Activated CD4-positive, alpha-beta T cell treated with anti-CD3 and anti-CD28 coated beads, Interleukin-2, amount 10 ng/mL, durations not matched to agents 7 days and 5 days (primary cell): ENCODE data around the gene TFCP2L1. TPM values are rescaled to one million over a fixed set of nuclear protein-coding genes. Genes with fewer than 3 reads are reported as not detected.
A peak's percentile ranks its signal among the peaks of the same experiment; 100 is the strongest.

Source experiments
- CTCF ChIA-PET: fragments of 350-600 bp; sonication (Branson Sonifier 250); formaldehyde crosslinking; loops from one replicate; lab custom pipeline; 2021; ENCODE audit warnings: antibody characterized with exemption; lab: Charles Lee
- POLR2A ChIA-PET: fragments of 350-600 bp; sonication (Branson Sonifier 250); formaldehyde crosslinking; loops from one replicate; lab custom pipeline; 2021; ENCODE audit warnings: antibody characterized with exemption; lab: Charles Lee
- DNase-seq: peaks from one replicate; pipeline ENCODE4 v3.0.0-alpha.2; 2020
- H3K27ac Mint-ChIP-seq: one replicate; pipeline ENCODE4 v1.8.0; 2021; ENCODE audit warnings: mild to moderate bottlenecking, moderate library complexity, mixed read lengths
- H3K27me3 Mint-ChIP-seq: one replicate; pipeline ENCODE4 v1.8.0; 2021; ENCODE audit warnings: mixed read lengths
- H3K36me3 Mint-ChIP-seq: one replicate; pipeline ENCODE4 v1.8.0; 2021; ENCODE audit warnings: low read depth, mixed read lengths
- H3K4me1 Mint-ChIP-seq: one replicate; pipeline ENCODE4 v1.8.0; 2021; ENCODE audit warnings: mixed read lengths
- H3K4me3 Mint-ChIP-seq: one replicate; pipeline ENCODE4 v1.8.0; 2021; ENCODE audit warnings: mild to moderate bottlenecking, moderate library complexity, mixed read lengths
- H3K9me3 Mint-ChIP-seq: one replicate; pipeline ENCODE4 v1.8.0; 2021; ENCODE audit warnings: mixed read lengths
- total RNA-seq, 2 experiments: library from RNA; stranded (reverse); gene quantifications; one replicate each; pipeline ENCODE4 v1.2.3, GENCODE V29; 2021

Gene TFCP2L1
- total RNA-seq, 2 experiments from 2014 or later = 0.02 TPM

DNA sequence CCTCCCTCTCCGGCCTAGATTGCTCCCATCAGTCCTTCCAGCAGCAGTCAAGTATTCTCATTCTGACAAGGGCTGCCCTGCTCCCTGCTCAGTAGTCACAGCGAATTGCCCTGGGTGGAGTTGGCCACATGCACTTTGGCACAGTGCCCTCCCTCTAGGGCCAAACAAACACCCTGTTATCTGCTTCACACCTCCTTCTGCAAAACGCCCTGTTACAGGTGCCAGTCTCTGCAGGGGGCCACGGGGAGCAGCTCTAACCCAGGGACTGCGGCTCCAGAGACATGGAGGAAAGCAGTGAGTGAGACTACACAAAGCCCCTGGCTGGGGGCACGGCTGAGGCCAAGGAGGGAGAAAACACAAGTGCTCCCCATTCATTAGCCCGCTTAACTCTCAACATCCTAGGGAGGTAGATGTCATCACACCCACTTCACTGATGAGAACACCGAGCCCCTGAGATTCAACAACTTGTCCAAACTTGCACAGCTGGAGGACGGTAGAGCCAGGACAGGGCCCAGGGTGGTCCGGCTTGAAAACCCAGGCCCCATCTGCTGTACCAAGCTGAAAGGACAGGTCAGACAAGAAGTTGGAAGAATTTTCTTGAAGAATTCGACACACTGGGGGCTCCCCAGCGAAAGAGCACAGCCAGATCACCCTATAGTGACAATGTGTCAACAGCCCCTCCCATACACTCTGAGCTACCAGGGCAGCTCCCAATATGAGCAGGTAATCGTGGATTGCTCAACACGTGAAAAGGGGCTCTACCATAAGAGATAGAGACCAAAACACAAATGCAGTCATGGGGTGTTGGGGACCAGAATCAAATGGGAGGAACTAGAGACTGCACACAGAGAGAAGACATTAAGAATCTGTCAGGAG lies 8.7 kb upstream of the TFCP2L1 start:
- ChIA-PET POLR2A (no interaction called here), CTCF (no interaction called here)
- no peaks in the 10 kb centered on the region for H3K9me3 Mint-ChIP-seq
- no peaks in the 10 kb centered on the region for H3K4me1 Mint-ChIP-seq
- no peak overlapping the region for H3K4me3 Mint-ChIP-seq
- H3K27me3 Mint-ChIP-seq = peaks cover 3% of the 10 kb centered on the region
- no peak for DNase-seq
- H3K27ac Mint-ChIP-seq = no peak overlapping the region
- H3K36me3 Mint-ChIP-seq = no peaks in the 10 kb centered on the region

DNA sequence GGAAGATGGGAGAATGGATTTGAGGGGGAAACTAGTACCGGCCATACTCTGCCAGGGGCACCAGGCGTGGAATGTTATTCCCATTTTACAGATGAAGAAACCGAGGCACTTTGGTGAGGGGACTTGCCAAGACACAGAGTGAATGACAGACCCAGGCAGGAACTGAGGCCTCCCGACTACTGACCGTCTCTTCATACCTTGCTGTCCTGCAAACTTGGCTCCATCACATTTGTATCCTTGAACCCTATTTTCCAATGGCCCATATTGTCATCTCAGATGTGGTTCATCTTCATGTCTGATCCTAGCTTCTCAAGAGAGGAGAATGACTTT lies 6.2 kb upstream of the TFCP2L1 start:
- Mint-ChIP-seq H3K4me3 (no peak overlapping the region), H3K4me1 (no peaks in the 10 kb centered on the region), H3K27me3 (peaks cover 12% of the 10 kb centered on the region), H3K9me3 (no peaks in the 10 kb centered on the region), H3K36me3 (no peaks in the 10 kb centered on the region), H3K27ac (no peak overlapping the region)
- ChIA-PET POLR2A (no interaction called here), CTCF (no interaction called here)
- DNase-seq = no peak

DNA sequence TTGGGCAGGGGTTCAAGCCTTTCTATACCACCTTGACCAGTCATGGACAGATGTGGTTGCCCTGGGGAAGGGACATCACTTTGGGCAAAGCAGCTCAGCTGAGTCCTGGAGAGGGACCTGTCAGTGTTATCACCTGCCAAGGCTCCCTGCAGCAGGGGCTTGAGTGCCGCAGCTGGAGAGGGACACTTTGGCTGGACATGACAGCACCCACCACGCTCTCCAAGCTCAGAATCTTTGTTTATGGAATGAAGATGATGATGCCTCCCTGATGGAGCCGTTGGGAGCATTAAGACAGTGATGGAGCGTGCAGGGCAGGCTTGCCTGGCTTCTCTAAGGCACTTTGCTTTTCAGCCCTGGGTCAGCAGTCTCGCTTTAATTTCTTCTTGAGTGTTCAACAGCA lies 4.3 kb upstream of the TFCP2L1 start:
- Mint-ChIP-seq H3K9me3 (no peaks in the 10 kb centered on the region), H3K36me3 (no peaks in the 10 kb centered on the region), H3K4me3 (no peak overlapping the region), H3K27me3 (peaks cover 22% of the 10 kb centered on the region), H3K4me1 (peaks cover 3% of the 10 kb centered on the region), H3K27ac (no peak overlapping the region)
- no peak for DNase-seq
- POLR2A ChIA-PET = no interaction called here
- CTCF ChIA-PET = interaction anchor here (1.3 kb wide), 1 partner anchor 9 kb away, joined by 3 read pairs; no protein-coding TSS in a partner anchor

DNA sequence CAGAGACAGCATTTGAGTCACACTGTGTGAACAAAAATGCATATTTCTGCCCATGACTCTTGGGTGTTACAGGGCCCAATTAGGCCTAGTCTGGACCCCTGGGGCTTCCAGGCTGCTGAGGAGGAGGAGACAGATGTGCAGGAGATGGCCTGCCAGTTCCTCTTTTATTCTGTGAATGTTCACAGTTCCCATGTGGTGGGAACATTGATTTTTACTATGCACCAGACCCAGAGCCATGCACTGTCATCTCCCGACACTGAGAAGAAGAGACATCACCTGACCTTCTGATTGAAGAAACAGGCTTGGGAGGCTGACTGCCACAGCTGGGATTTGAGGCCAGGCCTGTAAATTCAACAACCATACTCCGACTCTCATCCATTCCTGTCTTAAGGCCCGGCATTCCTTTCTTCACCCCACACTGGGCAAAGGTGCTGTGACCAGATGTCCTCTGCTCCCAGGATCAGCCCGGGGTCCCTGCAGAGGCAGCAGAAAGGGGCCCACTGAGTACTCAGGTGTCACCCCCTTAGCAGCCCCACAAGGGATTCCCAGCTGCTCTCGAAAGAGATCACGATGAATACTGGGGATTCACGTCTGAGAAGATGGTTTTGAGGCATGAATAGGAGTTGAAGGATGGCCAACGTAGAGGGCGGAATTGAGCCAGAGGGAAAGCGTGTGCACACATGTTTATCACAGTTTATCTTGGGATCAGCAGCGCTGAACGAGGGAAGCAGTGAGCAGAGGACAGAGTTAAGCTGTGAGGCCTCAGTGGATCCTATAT lies 3.6 kb upstream of the TFCP2L1 start:
- peaks cover 6% of the 10 kb centered on the region for H3K4me1 Mint-ChIP-seq
- ChIA-PET POLR2A (no interaction called here), CTCF (interaction anchor here (1.3 kb wide), 1 partner anchor 9 kb away, joined by 3 read pairs; no protein-coding TSS in a partner anchor)
- no peak overlapping the region for H3K27ac Mint-ChIP-seq
- no peak for DNase-seq
- no peak overlapping the region for H3K4me3 Mint-ChIP-seq
- no peaks in the 10 kb centered on the region for H3K9me3 Mint-ChIP-seq
- H3K27me3 Mint-ChIP-seq = peaks cover 28% of the 10 kb centered on the region
- H3K36me3 Mint-ChIP-seq = no peaks in the 10 kb centered on the region

DNA sequence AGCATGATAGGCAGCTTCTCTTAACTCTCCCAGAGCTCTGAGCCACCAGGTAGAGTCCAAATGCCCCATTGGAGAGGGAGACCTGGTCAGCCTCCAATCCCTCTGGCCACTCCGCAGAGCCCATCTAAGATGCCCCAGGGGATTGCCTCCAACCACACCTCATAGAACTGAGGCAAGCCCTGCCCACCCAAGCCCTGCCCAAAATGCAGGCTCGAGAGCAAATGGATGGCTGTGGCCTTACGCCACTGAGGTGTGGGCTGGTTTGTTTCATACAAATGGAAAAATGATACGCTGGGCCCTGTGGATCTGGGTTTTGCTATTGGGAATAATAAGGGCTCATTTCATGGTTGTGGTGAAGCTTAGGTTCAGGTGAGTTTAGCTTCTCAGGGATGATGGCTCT lies 3.0 kb upstream of the TFCP2L1 start:
- H3K36me3 Mint-ChIP-seq = no peaks in the 10 kb centered on the region
- peaks cover 6% of the 10 kb centered on the region for H3K4me1 Mint-ChIP-seq
- CTCF ChIA-PET = no interaction called here
- peaks cover 35% of the 10 kb centered on the region for H3K27me3 Mint-ChIP-seq
- no peak overlapping the region for H3K27ac Mint-ChIP-seq
- DNase-seq = no peak
- no peaks in the 10 kb centered on the region for H3K9me3 Mint-ChIP-seq
- POLR2A ChIA-PET = no interaction called here
- H3K4me3 Mint-ChIP-seq = no peak overlapping the region

DNA sequence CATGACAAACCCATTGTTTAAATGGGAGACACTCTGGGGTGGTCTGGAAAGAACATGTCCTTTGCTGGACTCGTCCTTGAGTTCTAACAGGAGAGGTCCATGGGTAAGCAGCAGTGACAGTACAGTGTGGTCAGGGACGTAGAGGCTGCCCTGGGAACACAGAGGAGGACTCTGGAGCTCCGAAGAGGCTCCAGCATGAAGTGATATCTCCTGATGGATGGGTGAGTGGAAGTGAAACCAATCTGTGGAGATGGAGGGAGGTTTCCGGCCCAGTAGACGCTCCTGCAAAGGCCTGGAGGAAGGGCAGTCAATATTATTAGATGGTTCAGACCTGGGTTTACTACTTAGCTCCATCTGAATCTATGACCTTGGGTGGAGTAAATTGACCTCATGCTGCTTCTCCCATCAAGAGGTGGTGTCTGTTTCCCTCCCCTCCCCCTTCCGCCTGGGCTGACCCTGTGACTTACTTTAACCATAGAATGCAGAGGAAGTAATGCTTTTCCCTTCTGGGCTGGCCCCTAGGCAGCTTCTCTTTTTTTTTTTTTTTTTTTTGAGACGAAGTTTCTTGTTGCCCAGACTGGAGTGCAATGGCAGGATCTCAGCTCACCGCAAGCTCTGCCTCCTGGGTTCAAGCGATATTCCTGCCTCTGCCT lies 2.3 kb upstream of the TFCP2L1 start:
- H3K4me1 Mint-ChIP-seq = peaks cover 6% of the 10 kb centered on the region
- no peak overlapping the region for H3K4me3 Mint-ChIP-seq
- no peaks in the 10 kb centered on the region for H3K36me3 Mint-ChIP-seq
- CTCF ChIA-PET = no interaction called here
- H3K27me3 Mint-ChIP-seq = peaks cover 42% of the 10 kb centered on the region
- POLR2A ChIA-PET = no interaction called here
- no peak overlapping the region for H3K27ac Mint-ChIP-seq
- no peaks in the 10 kb centered on the region for H3K9me3 Mint-ChIP-seq
- no peak for DNase-seq

DNA sequence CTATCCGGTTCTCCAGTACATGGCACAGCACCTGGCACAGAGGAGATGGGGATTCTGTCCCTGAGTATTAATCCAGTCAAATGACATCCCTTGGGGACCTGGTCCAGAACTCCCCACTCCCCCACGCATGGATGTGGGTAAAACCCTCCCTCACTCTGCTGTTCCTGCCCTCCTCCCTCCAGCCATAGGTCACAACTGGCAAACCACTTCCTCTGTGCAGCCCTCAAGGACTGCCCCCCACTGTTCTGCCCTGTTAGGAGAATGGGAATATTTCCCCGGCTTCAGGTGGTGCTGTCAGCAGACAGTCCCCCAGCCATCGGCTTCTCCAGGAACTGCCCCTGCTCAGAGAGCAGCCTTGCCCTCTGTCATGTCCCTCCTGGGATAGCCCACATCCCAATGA lies 1.5 kb upstream of the TFCP2L1 start:
- CTCF ChIA-PET = no interaction called here
- no peaks in the 10 kb centered on the region for H3K36me3 Mint-ChIP-seq
- no peaks in the 10 kb centered on the region for H3K9me3 Mint-ChIP-seq
- no peak overlapping the region for H3K4me3 Mint-ChIP-seq
- H3K27ac Mint-ChIP-seq = no peak overlapping the region
- no peak for DNase-seq
- H3K4me1 Mint-ChIP-seq = peaks cover 6% of the 10 kb centered on the region
- H3K27me3 Mint-ChIP-seq = peaks cover 43% of the 10 kb centered on the region
- POLR2A ChIA-PET = no interaction called here

DNA sequence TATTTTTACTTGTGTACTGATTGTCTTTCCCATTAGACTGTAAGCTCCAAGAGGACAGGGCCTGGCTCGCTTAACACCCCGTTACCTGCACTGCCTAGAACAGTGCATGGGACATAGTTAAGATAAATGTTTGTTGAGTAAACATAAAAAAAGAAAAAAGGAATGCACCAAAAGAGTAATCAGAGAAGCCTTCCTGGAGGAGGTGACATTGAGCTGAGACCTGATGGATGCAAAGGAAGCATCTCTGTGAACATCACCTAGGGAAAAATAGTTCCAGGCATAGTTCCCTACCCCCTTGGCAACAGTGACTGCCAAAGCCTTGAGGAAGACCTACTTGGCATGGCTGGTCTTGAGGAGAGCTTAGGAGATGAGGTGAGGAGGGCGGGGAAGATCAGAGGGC lies 924 bp upstream of the TFCP2L1 start:
- POLR2A ChIA-PET = no interaction called here
- Mint-ChIP-seq H3K36me3 (no peaks in the 10 kb centered on the region), H3K27ac (no peak overlapping the region), H3K4me1 (peaks cover 6% of the 10 kb centered on the region), H3K9me3 (no peaks in the 10 kb centered on the region), H3K27me3 (peaks cover 44% of the 10 kb centered on the region), H3K4me3 (no peak overlapping the region)
- CTCF ChIA-PET = interaction anchor here (0.8 kb wide), 1 partner anchor 16 kb away, joined by 3 read pairs; no protein-coding TSS in a partner anchor
- no peak for DNase-seq

DNA sequence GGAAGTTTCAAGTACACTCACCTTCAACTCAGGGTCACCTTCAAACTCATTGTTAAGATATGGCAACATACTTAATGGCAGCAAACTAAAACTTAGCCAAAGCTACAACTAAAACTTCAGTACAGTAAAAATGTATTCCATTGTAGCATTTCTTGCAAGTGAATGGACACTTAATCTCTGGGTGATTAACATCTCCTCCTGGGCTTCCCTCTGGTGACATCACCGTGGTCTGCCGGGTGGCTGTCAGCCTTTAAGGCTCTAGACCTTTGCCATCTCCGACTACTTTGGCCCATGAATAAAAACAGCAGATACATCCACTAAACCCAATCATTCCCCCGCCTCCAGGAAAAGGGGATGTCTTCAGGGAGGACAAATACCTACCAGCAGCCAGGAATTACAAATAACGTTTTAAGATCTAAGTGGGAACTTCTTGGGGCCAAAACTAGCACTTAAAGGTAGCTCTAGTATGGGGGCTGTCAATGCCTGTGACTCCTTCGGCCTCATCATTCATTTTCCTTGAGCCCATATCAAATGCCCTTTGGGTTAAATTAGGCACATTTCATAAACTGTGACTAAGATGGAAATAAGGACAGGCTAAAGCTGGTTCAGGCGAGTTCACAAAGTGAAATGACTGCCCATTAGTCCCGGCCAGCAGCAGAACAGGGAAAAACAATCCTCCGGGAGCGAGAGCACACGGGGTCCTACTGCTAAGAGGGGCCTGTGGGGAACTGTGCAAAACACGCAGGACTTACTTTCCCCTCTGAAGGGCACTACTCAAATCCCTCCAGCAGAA lies 1.1 kb downstream of the TFCP2L1 start:
- Mint-ChIP-seq H3K4me1 (peaks cover 6% of the 10 kb centered on the region), H3K27ac (no peak overlapping the region), H3K36me3 (no peaks in the 10 kb centered on the region), H3K9me3 (no peaks in the 10 kb centered on the region), H3K4me3 (peak overlapping the region; percentile 40), H3K27me3 (peaks cover 44% of the 10 kb centered on the region)
- ChIA-PET CTCF (no interaction called here), POLR2A (no interaction called here)
- DNase-seq = no peak

DNA sequence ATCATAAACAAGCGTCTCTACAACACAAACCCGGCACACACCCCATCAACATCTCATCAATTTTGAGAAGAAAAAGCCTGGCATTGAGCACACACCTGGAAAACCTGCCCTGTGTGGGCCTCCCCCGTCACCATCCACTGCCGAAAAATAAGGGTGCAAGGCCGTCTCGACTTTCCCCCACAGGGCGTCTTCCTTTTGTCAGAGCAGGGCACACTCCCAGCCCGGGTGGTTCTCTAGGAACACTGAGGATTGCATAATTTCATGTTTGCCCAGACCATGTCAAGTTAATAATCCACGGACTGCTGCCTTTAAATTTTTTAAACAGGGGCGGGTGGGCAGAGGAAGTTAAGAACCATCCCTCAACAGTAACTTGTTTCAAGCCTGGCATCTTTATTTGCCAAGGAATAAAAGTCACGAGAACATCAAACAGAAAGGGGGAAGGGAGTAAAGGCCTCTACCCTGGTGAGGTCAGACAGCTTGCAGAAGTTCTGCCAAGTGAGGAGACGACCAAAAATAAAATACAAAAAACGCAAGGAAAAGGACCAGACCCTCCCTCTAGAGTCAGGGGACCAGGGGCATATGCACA lies 2.1 kb downstream of the TFCP2L1 start:
- no peaks in the 10 kb centered on the region for H3K36me3 Mint-ChIP-seq

DNA sequence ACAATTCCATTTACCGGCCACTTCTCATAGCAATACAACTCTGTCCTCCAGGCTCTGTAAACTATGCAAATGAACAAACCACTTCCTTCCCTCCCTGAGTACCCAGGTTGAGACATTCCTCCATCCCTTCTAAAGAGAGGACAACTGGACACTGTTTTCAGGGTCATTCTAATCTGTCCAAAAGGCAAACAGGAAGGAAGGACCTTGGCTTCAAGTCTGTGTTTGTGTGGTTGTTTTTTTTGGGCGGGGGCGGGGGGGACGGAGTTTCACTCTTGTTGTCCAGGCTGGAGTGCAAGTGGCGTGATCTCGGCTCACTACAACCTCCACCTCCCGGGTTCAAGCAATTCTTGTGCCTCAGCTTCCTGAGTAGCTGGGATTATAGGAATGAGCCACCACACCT lies 3.3 kb downstream of the TFCP2L1 start:
- Mint-ChIP-seq H3K4me3 (no peak overlapping the region), H3K27me3 (peaks cover 41% of the 10 kb centered on the region), H3K9me3 (no peaks in the 10 kb centered on the region), H3K4me1 (peaks cover 6% of the 10 kb centered on the region), H3K27ac (no peak overlapping the region), H3K36me3 (no peaks in the 10 kb centered on the region)
- ChIA-PET POLR2A (no interaction called here), CTCF (no interaction called here)
- no peak for DNase-seq

More for the DNA sequence above, 2.1 kb downstream of the TFCP2L1 start:
- ChIA-PET CTCF (no interaction called here), POLR2A (no interaction called here)
- Mint-ChIP-seq H3K4me1 (peaks cover 6% of the 10 kb centered on the region), H3K4me3 (no peak overlapping the region), H3K27ac (no peak overlapping the region), H3K27me3 (peaks cover 44% of the 10 kb centered on the region), H3K9me3 (no peaks in the 10 kb centered on the region)
- DNase-seq = no peak

DNA sequence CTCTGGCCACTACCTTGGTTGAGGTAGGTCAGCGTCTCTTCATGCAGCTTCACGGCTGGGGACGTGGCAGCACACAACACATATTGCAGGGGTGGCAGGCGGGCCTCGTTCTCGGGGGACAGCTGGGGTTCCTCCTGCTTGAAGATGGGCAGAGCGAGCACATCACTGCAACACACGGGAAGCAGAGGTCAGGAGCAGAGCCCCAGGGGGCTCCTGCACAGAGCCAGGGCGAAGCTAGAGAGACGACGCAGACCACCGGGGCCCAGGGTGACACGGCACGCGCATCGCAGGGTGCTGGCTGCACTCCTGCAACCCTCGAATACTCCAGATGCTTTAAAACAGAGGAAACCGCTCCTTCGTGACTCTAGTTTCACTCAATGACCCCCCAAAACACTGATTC lies 3.9 kb downstream of the TFCP2L1 start:
- DNase-seq = no peak
- ChIA-PET CTCF (interaction anchor here (0.6 kb wide), 1 partner anchor 214 kb away, joined by 3 read pairs; no protein-coding TSS in a partner anchor), POLR2A (no interaction called here)
- Mint-ChIP-seq H3K4me3 (no peak overlapping the region), H3K9me3 (no peaks in the 10 kb centered on the region), H3K36me3 (no peaks in the 10 kb centered on the region), H3K4me1 (peaks cover 6% of the 10 kb centered on the region), H3K27me3 (peaks cover 36% of the 10 kb centered on the region), H3K27ac (no peak overlapping the region)
